HepG2 (cell line): Measurements from ENCODE around the gene PSMB3. TPM values are rescaled to one million over a fixed set of nuclear protein-coding genes. Genes with fewer than 3 reads are reported as not detected.
A peak's percentile ranks its signal among the peaks of the same experiment; 100 is the strongest.

Experiments used
- E2F5 ChIP-seq: sonication (generic); formaldehyde crosslinking; conservative IDR thresholded peaks from 2 replicates; pipeline ENCODE4 v1.4.0; 2020; ENCODE audit warnings: missing genetic modification reagents
- HES4 ChIP-seq: sonication (generic); formaldehyde crosslinking; IDR thresholded peaks from 2 replicates; pipeline ENCODE4 v1.9.0; 2021; ENCODE audit warnings: mild to moderate bottlenecking, missing genetic modification reagents, borderline replicate concordance
- KAT2B ChIP-seq: fragments of 150-350 bp; IDR thresholded peaks from 2 replicates; pipeline ENCODE4 v1.6.1; 2014; ENCODE audit warnings: low read depth, low read length, borderline replicate concordance
- PLRG1 ChIP-seq: fragments of 450-650 bp; conservative IDR thresholded peaks from 2 replicates; pipeline ENCODE4 v1.6.1; 2016
- REL ChIP-seq: sonication (generic); formaldehyde crosslinking; conservative IDR thresholded peaks from 2 replicates; pipeline ENCODE4 v1.8.0; 2022; ENCODE audit warnings: mild to moderate bottlenecking, missing genetic modification reagents, moderate library complexity
- REPIN1 ChIP-seq: sonication (generic); formaldehyde crosslinking; IDR thresholded peaks from 2 replicates; pipeline ENCODE4 v1.8.0; 2022; ENCODE audit warnings: missing genetic modification reagents, low read depth, mild to moderate bottlenecking, borderline replicate concordance
- REST ChIP-seq, 2 experiments: IDR thresholded peaks; 2 replicates each; pipeline ENCODE4 v1.6.1; 2011 to 2012; ENCODE audit warnings: low read length in 2 of 2, borderline replicate concordance in 1 of 2, low read depth in 1 of 2, mild to moderate bottlenecking in 1 of 2, moderate library complexity in 1 of 2
- SMYD3 ChIP-seq: sonication (generic); formaldehyde crosslinking; IDR thresholded peaks from 2 replicates; pipeline ENCODE4 v1.8.1; 2023; ENCODE audit warnings: mild to moderate bottlenecking, missing genetic modification reagents
- SYNCRIP ChIP-seq: fragments of 200-400 bp; formaldehyde crosslinking; IDR thresholded peaks from 2 replicates; pipeline ENCODE4 v1.6.1; 2018; ENCODE audit warnings: mild to moderate bottlenecking, low read depth, low read length; ENCODE audit not compliant: insufficient read depth
- TFE3 ChIP-seq: IDR thresholded peaks from 2 replicates; pipeline ENCODE4 v1.6.1; 2016
- ZBTB25 ChIP-seq: IDR thresholded peaks from 2 replicates; pipeline ENCODE4 v1.6.1; 2018; ENCODE audit warnings: missing genetic modification reagents
- ZBTB3 ChIP-seq: sonication (generic); formaldehyde crosslinking; IDR thresholded peaks from 2 replicates; pipeline ENCODE4 v1.4.0; 2020; ENCODE audit warnings: low read depth, mild to moderate bottlenecking, moderate library complexity, missing genetic modification reagents, borderline replicate concordance
- ZBTB37 ChIP-seq: sonication (generic); formaldehyde crosslinking; IDR thresholded peaks from 2 replicates; pipeline ENCODE4 v1.4.0; 2020; ENCODE audit warnings: mild to moderate bottlenecking, missing genetic modification reagents
- ZMAT5 ChIP-seq: sonication (generic); formaldehyde crosslinking; IDR thresholded peaks from 2 replicates; pipeline ENCODE4 v1.5.0; 2020; ENCODE audit warnings: mild to moderate bottlenecking, low read depth, missing genetic modification reagents, borderline replicate concordance
- ZNF704 ChIP-seq: sonication (generic); formaldehyde crosslinking; IDR thresholded peaks from 2 replicates; pipeline ENCODE4 v1.8.1; 2023; ENCODE audit warnings: mild to moderate bottlenecking, inconsistent platforms, moderate library complexity, missing genetic modification reagents, borderline replicate concordance
- ZNF761 ChIP-seq: sonication (generic); formaldehyde crosslinking; conservative IDR thresholded peaks from 2 replicates; pipeline ENCODE4 v1.4.0; 2020; ENCODE audit warnings: mild to moderate bottlenecking, missing genetic modification reagents
- ZNF768 ChIP-seq: sonication (generic); formaldehyde crosslinking; IDR thresholded peaks from 2 replicates; pipeline ENCODE4 v1.4.0; 2020; ENCODE audit warnings: missing genetic modification reagents
- polyA plus RNA-seq, 8 experiments: library from polyadenylated mRNA; depleted of rRNA in 3 of 8; stranded (reverse) in 7 of 8; unstranded in 1 of 8; fragments of >200 nt; fragmentation: Illumina TruSeq in 4 of 8; extraction: Trizol in 4 of 8; gene quantifications; 2 replicates each; pipeline versions ENCODE4 v1.2.1 to v1.2.3, GENCODE V29; 2011 to 2016; ENCODE audit warnings: low read depth in 4 of 8, missing spikeins in 1 of 8, mixed read lengths in 1 of 8; ENCODE audit not compliant: insufficient read depth in 1 of 8
- total RNA-seq, 5 experiments: library from RNA; depleted of rRNA; stranded (reverse); fragments of >200 nt; fragmentation: Illumina TruSeq; extraction: Trizol; gene quantifications; 2 replicates each; pipeline ENCODE4 v1.2.3, GENCODE V29; 2016; ENCODE audit warnings: low read depth in 1 of 5

The PSMB3 gene
- total and polyA plus RNA-seq, 2 of the 13 experiments (the other 11 are each of a cell fraction or from before 2014, with no cell fraction given): 366 to 517 TPM

- TF ChIP-seq ZBTB37 (CRISPR knock-in tag) (no peak), REST (IDR thresholded peaks at IDR 0.05; ENCODE audit: borderline replicate concordance in 1 of 2, low read depth in 1 of 2, low read length in 2 of 2) (no peak), REPIN1 (peak; percentile 71), TFE3 (CRISPR knock-in tag) (peak; percentile 99), SMYD3 (CRISPR knock-in tag) (no peak), ZBTB3 (CRISPR knock-in tag) (0 out of 2 replicates have a peak, but pooled peaks have one; percentile 38), ZNF761 (CRISPR knock-in tag) (peak; percentile 49; the same call in 1 of the 2 replicates), ZNF704 (CRISPR knock-in tag) (no peak; the same call in 1 of the 2 replicates), REL (CRISPR knock-in tag) (0 out of 2 replicates have a peak, but pooled peaks have one; percentile 34), ZBTB25 (CRISPR knock-in tag) (peak; percentile 71; the same call in 1 of the 2 replicates), HES4 (CRISPR knock-in tag) (peak; percentile 55; the same call in 1 of the 2 replicates), ZMAT5 (CRISPR knock-in tag) (no peak), KAT2B (no peak), SYNCRIP (no peak), E2F5 (CRISPR knock-in tag) (no peak), PLRG1 (no peak), ZNF768 (CRISPR knock-in tag) (no peak)
Measured at GRCh38 chr17:38746004-38746848, 6.3 kb upstream of the PSMB3 start (continued).
